AG10803 (cell line): ENCODE data around the gene LSR.
A peak's percentile ranks its signal among the peaks of the same experiment; 100 is the strongest.

Experiments
- DNase-seq: peaks from one replicate; pipeline ENCODE4 v3.0.0; 2010; ENCODE audit warnings: low read depth
- H3K4me3 ChIP-seq: 2 replicates; pipeline ENCODE4 v1.5.1; 2011; ENCODE audit warnings: mild to moderate bottlenecking, low read length, control low read depth
- TF ChIP-seq, protein P1 (sequence below): conservative IDR thresholded peaks from 2 replicates; pipeline ENCODE4 v1.5.1; 2011; ENCODE audit warnings: mild to moderate bottlenecking, low read length, control low read depth, inconsistent platforms

Gene LSR

DNA sequence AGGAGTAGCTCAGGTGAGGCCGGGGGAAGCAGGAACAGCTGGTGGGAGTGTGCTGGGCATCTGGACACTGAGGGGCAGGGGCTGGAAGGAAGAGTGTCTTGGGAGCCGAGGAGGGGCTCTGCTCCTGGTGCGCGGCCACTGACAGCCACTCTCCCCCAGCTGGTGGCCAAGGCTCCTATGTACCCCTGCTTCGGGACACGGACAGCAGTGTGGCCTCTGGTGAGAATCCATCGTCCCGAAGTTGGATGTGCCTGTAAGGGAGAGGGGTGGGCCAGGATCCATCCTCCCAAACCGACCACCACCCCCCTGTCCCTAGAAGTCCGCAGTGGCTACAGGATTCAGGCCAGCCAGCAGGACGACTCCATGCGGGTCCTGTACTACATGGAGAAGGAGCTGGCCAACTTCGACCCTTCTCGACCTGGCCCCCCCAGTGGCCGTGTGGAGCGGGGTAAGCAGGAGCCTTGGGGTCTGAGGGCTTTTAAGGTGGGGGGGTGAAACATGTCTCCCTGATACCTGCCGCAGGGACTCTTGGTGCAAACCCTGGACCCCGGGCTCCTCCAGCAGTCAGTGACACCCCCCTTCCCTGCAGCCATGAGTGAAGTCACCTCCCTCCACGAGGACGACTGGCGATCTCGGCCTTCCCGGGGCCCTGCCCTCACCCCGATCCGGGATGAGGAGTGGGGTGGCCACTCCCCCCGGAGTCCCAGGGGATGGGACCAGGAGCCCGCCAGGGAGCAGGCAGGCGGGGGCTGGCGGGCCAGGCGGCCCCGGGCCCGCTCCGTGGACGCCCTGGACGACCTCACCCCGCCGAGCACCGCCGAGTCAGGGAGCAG is 17.9 kb downstream of the LSR start:
- TF ChIP-seq, protein P1, sequence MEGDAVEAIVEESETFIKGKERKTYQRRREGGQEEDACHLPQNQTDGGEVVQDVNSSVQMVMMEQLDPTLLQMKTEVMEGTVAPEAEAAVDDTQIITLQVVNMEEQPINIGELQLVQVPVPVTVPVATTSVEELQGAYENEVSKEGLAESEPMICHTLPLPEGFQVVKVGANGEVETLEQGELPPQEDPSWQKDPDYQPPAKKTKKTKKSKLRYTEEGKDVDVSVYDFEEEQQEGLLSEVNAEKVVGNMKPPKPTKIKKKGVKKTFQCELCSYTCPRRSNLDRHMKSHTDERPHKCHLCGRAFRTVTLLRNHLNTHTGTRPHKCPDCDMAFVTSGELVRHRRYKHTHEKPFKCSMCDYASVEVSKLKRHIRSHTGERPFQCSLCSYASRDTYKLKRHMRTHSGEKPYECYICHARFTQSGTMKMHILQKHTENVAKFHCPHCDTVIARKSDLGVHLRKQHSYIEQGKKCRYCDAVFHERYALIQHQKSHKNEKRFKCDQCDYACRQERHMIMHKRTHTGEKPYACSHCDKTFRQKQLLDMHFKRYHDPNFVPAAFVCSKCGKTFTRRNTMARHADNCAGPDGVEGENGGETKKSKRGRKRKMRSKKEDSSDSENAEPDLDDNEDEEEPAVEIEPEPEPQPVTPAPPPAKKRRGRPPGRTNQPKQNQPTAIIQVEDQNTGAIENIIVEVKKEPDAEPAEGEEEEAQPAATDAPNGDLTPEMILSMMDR = no peak
- peak; percentile 15 for DNase-seq
- H3K4me3 ChIP-seq = peak overlapping the region; percentile 88

DNA sequence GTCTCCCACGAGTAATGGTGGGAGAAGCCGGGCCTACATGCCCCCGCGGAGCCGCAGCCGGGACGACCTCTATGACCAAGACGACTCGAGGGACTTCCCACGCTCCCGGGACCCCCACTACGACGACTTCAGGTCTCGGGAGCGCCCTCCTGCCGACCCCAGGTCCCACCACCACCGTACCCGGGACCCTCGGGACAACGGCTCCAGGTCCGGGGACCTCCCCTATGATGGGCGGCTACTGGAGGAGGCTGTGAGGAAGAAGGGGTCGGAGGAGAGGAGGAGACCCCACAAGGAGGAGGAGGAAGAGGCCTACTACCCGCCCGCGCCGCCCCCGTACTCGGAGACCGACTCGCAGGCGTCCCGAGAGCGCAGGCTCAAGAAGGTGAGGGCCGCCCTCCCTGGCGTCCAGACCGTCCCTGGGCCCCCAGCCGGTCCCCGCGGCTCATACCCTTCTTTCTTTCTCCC is 18.6 kb downstream of the LSR start:
- TF ChIP-seq, protein P1 = no peak
- DNase-seq = no peak
- peak overlapping the region; percentile 88 for H3K4me3 ChIP-seq

DNA sequence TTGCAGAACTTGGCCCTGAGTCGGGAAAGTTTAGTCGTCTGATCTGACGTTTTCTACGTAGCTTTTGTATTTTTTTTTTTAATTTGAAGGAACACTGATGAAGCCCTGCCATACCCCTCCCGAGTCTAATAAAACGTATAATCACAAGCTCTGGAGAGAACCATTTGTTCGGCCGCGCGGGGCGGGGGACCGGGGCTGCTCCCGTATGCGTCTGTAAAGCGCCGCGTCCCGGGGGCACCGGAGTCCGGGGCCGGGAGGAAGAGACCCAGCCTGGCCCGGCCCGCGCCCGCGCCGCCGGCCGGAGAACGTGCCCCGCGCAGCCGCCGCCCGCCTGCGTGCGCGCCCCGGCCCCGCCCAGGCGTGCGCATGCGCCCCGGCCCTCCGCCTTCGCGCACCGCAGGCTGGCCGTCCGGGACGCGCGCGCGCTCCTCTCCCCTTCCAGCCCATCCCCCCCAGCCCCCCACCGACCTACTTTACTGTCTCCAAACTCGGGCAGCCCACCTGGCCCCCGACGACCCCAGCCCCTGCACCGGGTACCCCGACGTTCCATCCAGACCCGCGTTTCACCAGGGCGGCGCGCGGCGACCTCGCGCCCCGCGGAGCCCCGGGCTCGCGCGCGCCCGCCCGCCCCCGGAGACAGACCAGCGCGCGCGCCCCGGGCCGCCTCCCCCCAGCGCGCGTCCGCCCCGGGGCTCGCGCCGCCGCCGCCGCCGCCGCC is 19.2 kb downstream of the LSR start:
- H3K4me3 ChIP-seq = peak overlapping the region; percentile 88
- DNase-seq = peak; percentile 68
- TF ChIP-seq, protein P1 = no peak

DNA sequence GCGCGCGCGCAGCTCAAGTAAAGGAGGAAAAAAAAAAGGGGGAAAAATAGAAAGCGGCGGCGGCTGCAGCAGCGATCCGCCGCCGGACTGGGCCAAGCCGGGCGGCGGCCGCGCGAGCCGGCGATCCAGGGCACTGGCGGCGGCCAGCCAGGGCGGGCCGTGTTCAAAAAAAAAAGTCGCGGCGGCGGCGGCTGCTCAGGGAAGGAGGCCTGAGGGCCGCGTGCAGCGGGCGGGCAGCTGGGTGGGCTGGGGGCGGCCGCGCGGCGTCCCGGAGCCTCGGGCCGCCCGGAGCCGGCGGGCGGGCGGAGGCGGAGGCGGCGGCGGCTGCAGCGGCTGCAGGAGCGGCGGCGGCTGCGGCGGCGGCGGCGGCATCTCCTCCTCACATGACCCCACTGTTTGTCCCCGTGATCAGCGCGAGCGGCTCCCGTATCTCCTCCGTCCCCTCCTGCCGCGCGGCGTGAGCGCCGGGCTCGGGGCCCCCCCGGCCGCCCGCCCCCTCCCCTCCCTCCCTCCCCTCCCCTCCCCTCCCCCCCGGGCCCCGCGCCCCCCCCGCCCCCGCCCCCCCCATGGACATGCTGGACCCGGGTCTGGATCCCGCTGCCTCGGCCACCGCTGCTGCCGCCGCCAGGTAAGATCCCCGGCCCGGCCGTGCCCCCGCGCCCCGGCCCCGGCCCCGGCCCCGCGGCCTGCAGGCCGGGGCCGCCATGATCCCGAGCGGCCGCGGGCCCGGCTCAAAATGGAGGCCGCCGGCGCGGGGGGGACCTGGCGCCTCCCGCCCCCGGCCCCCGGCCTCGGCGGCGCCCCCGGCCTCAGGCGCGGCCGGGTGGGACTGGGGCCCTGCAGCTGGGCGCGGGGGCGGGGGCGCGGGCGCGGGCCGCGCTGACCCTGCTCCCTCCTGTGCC is 20.0 kb downstream of the LSR start, which contains the start of gene USF2:
TSS of gene USF2 (plus strand) at position 427 of the 902 bp plus-strand sequence. CDS start at position 567, 140 bp downstream.
- TF ChIP-seq, protein P1 = no peak
- DNase-seq = peak; percentile 65
- peak within 1 kb of the TSS; percentile 88 for H3K4me3 ChIP-seq

DNA sequence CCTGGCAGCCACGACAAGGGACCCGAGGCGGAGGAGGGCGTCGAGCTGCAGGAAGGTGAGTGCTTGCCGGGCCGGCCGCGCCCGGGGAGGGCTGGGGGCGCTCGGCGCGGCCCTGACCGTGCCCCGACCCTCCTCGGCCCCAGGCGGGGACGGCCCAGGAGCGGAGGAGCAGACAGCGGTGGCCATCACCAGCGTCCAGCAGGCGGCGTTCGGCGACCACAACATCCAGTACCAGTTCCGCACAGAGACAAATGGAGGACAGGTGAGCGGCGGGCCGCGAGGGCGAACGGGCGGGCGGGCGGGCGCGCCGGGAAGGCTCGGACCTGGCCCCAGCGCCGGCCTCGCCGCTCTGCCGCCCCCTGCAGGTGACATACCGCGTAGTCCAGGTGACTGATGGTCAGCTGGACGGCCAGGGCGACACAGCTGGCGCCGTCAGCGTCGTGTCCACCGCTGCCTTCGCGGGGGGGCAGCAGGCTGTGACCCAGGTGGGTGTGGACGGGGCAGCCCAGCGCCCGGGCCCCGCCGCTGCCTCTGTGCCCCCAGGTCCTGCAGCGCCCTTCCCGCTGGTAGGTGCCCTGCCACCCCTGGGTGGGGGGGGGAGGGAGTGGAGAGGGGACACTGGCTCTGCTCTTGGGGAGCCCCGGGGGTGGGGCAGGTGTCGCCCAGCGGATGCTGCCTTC is 20.8 kb downstream of the LSR start:
- H3K4me3 ChIP-seq = peak overlapping the region; percentile 57
- DNase-seq = peak; percentile 78
- TF ChIP-seq, protein P1 = peak; percentile 51

DNA sequence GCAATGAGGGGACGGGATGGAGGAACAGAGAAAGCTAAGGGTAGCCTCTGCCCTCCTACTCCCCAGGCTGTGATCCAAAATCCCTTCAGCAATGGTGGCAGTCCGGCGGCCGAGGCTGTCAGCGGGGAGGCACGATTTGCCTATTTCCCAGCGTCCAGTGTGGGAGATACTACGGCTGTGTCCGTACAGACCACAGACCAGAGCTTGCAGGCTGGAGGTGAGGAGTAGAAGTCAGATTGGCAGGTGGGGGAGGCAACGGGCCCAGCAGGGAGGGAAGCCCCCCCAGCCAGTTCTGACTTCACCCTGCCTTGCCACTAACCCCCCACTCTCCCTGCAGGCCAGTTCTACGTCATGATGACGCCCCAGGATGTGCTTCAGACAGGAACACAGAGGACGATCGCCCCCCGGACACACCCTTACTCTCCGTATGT is 21.6 kb downstream of the LSR start:
- H3K4me3 ChIP-seq = no peak overlapping the region
- TF ChIP-seq, protein P1 = no peak
- DNase-seq = no peak
